T-helper 1 cell (primary cell): ENCODE data around the gene MYBPC1.
"Not testable (repeated sequence)": the region's sequence is repeated elsewhere in the genome, so short reads cannot be mapped to it uniquely, and the experiment has no call there.

ENCODE experiments used
- DNase-seq, 5 donors: peaks; one replicate each; pipeline ENCODE4 v3.0.0-alpha.2; 2012 to 2020
- total RNA-seq, 4 donors: gene quantifications; one replicate each; lab custom pipeline; 2026; lab: John Stamatoyannopoulos, UW

Gene MYBPC1, protein sequence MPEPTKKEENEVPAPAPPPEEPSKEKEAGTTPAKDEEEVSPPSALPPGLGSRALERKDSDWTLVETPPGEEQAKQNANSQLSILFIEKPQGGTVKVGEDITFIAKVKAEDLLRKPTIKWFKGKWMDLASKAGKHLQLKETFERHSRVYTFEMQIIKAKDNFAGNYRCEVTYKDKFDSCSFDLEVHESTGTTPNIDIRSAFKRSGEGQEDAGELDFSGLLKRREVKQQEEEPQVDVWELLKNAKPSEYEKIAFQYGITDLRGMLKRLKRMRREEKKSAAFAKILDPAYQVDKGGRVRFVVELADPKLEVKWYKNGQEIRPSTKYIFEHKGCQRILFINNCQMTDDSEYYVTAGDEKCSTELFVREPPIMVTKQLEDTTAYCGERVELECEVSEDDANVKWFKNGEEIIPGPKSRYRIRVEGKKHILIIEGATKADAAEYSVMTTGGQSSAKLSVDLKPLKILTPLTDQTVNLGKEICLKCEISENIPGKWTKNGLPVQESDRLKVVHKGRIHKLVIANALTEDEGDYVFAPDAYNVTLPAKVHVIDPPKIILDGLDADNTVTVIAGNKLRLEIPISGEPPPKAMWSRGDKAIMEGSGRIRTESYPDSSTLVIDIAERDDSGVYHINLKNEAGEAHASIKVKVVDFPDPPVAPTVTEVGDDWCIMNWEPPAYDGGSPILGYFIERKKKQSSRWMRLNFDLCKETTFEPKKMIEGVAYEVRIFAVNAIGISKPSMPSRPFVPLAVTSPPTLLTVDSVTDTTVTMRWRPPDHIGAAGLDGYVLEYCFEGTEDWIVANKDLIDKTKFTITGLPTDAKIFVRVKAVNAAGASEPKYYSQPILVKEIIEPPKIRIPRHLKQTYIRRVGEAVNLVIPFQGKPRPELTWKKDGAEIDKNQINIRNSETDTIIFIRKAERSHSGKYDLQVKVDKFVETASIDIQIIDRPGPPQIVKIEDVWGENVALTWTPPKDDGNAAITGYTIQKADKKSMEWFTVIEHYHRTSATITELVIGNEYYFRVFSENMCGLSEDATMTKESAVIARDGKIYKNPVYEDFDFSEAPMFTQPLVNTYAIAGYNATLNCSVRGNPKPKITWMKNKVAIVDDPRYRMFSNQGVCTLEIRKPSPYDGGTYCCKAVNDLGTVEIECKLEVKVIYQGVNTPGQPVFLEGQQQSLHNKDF
- 0 reads per million in 4 donors for total RNA-seq

DNA sequence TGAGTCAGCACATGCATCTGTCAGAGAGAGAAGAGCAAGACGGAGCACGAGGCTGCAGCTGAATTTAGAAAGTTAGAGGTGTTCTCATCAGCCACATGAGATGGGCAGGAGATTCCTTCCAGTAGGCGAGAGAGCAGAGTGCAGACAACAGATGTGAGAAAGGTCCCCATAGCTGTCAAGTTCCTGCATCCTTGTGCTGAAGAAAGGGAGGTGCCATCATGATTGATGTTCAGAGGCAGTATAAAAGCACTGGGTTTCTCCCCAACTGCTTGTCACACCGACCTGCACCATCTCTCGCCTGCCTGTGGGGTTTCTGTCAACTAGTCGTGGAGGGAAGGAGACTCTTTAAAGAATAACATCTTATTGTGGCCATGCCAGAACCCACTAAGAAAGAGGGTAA, at the start of gene MYBPC1:
Gene MYBPC1, plus strand, starts transcription at position 272 of the 400 bp plus-strand sequence. Its CDS starts 100 bp downstream, at position 372.
- DNase-seq: no peak

GRCh38 chr12:101551362-101552114, 43.2 kb upstream of the MYBPC1 start:
- no peak for DNase-seq

DNA sequence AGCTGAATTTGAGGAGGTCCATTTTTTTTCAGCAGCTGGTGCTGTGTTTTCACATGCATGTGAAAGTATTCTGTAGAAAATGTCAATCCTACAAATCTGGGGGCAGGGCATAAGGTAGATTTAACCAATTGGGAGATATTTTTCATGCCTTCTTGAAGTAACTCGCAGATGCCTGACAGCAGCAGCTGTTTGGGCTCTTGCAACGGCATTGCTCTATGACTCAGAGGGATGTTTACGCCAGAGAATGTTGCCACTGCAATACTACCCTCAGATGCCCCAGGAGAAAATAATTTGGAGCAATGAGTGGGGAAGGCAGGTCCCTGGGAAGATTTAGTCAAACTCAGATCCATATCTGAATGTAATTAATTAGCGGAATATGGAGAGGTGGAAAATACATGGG, 42.5 kb upstream of the MYBPC1 start:
- DNase-seq: no peak

DNA sequence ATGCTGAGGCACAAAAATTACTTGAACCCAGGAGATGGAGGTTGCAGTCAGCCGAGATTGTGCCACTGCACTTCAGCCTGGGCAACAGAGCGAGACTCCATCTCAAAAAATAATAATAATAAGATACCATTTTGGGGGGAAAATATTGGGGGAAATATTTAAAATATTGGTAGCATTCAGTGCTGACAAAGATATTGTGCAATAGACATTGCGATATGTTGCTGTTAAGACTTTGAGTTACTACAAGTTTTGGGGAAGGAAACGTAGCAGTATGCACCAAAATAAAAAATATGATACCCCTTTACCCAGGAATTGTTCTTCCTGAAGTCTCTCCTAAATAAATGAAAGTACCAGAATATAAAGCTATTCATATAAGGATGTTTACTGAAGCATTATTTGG, 37.7 kb upstream of the MYBPC1 start:
- DNase-seq: no peak

DNA sequence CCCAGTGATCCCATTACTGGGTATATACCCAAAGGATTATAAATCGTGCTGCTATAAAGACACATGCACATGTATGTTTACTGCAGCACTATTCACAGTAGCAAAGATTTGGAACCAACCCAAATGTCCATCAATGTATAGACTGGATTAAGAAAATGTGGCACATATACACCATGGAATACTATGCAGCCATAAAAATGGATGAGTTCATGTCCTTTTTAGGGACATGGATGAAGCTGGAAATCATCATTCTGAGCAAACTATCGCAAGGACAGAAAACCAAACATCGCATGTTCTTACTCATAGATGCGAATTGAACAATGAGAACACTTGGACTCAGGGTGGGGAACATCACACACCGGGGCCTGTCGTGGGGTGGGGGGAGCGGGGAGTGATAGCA, 36.0 kb upstream of the MYBPC1 start:
- not testable (repeated sequence) for DNase-seq

GRCh38 chr12:101563212-101563611, 31.6 kb upstream of the MYBPC1 start:
- no peak for DNase-seq

DNA sequence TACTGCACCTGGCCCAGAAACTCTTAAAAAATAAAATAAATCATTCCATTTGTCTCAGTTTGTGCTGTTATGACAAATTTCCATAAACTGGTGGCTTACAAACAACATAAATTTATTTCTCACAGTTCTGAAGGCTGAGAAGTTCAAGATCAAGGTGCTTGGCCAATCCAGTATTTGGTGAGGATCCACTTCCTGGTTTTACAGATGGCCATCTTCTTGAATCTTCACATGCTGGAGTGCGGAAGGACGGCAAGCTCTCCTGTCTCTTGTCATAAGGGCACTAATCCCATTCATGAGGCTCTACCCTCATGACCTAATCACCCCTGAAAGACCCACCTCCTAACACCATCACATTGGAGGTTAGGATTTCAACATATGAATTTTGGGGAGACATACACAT, 29.9 kb upstream of the MYBPC1 start:
- no peak for DNase-seq

DNA sequence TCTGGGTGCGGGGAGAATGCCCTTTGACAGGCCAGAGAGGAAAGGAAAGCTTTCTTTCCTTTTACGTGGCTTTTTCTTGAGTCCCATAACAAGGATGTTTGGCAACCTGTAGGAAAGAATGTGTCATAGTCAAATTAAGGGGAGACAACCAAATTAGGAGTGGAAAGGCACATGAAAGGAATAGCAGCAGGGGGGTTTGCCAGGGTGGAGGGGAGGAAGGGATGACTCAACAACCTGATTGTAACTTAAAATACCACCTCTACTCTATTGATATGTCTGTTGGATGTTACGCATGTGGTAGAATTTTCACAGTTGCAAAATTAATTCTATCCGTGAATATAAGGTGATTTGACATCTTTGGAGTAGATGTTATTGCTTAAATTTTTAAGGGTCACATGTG, 28.5 kb upstream of the MYBPC1 start:
- DNase-seq: no peak

- DNase-seq: no peak
Measured at GRCh38 chr12:101567918-101568317, 26.9 kb upstream of the MYBPC1 start.

GRCh38 chr12:101570047-101570446, 24.7 kb upstream of the MYBPC1 start:
- DNase-seq: no peak

DNA sequence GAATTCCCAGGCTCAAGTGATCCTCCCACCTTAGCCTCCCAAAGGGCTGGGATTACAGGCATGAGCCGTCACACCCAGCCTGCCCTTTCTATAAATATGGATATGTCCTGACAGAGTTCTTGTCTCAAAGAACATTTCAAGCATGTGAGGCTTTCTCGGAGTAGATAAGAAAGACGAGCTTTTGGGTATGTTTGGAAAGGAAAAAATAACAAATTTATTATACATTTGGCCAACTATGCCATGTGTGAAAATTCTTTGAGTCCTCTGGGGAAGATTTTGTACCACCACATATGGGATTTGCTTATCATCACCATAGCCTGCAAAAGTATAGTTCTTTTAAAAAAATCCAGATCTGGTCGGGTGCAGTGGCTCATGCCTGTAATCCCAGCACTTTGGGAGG, 23.7 kb upstream of the MYBPC1 start:
- no peak for DNase-seq

DNA sequence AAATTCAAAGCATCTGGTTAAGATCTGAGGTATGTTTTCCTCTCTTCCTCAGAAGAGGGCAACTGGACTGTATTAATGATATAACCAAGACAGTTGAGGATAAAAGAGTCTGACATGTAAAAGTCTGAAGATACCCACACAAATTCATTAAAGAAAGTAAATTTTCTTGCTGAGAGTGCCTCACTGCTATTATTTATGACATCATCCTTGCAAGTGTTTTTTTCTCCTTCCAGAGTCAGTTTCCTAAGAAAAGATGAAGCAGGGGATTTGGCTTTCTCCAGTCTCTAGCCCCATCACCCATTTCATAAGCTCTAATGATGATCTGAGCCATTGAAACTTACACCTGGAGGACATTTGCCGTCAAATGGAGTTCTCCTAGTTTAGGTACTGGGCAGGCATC, 21.0 kb upstream of the MYBPC1 start:
- no peak for DNase-seq

DNA sequence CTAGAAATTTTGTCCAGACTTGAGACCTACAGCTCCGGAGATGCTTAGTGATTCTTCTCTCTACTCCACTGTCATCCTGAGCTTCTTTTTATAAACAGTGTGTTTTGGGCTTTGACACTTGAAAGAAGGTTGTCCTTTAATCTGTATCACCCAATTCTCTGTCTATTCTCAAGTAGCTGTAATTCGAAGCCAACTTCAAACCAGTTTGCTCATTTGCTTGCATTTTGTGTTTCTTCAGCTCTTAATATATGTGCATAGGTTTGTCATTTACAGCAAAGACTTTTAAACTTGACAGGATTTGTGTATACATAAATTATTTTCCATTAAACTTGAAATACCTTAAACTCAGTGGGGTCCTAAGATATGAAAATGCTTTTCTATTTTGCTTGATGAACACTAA, 16.4 kb upstream of the MYBPC1 start:
- DNase-seq: no peak

DNA sequence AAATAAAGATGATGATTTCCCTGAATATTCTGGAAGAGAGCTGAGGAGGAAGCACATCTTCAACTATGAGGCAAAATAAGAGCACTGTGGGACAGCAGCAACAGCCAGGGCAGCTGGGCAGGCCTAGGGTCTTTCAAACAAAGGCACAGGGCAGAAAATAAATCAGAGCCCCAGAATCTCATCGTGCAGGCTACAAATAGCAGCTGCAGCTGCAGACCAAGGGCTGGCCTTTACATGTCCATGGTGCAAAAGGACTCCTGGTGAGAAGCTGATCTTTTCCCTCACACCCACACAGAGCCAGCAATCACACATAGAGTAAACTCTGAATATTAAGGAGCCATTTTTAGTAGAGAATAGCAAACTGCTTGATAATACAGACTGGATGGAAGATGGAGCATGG, 13.6 kb upstream of the MYBPC1 start:
- DNase-seq: no peak

DNA sequence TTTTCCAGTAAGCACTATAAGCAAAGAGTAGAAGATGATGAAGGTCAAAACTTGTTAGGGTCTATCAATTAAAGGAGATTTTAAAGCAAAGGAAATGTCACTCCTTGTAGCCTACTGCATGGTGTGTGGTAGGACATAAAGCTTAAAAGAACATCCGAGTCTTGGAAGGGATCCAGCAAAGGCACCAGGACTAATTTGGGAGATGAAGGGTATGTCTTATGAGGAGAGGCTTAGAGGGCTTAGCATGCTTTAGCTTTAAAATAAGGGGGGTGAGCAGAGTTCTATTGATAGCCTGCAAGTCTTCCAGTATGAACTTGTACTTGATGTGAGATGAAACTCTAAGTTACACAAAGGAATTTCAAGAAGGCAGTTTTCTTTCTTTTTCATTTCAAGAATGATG, 11.8 kb upstream of the MYBPC1 start:
- no peak for DNase-seq

DNA sequence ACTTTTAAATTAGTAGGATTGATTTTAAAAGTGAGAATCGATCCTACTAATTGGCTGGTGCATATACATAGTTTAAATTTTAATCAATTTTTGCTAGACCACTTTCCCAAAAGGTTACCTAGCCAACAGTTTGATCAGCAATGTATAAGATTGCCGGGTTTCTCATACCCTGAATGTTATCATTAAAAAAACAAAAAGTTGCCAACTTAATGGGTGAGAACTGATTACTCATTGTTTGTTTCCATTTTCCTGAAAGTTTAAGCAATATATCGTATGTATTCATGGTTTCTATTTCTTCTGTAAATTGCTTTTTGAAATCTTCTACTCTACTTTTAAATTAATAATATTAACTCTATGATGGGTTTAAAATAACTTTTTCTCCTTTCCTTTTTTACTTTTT, 4.4 kb upstream of the MYBPC1 start:
- no peak for DNase-seq

- no peak for DNase-seq
Measured at GRCh38 chr12:101591781-101592180, 3.0 kb upstream of the MYBPC1 start.

- no peak for DNase-seq
Measured at GRCh38 chr12:101592448-101592847, 2.3 kb upstream of the MYBPC1 start.

GRCh38 chr12:101592921-101593320, 1.9 kb upstream of the MYBPC1 start:
- no peak for DNase-seq

DNA sequence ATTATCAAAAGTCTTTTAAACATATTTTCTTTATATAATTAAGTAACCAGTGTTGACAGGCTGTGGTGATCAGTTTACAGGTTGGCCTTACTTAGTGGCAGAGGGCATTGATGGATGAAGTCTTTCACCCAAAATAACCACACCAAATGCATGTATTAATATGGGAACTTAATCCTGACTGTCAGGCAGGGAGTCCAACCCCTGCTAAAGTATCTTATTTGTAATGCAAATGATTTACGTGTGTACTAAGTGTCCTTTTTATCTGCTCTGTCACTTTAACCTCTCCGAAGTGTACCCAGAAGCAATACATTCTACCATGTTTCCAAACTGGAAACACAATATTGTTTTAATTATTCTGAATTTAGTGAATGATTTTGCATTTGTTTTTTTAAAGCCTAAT, 1.4 kb downstream of the MYBPC1 start:
- DNase-seq: no peak

- DNase-seq: no peak
Measured at GRCh38 chr12:101597164-101597563, 2.4 kb downstream of the MYBPC1 start.

DNA sequence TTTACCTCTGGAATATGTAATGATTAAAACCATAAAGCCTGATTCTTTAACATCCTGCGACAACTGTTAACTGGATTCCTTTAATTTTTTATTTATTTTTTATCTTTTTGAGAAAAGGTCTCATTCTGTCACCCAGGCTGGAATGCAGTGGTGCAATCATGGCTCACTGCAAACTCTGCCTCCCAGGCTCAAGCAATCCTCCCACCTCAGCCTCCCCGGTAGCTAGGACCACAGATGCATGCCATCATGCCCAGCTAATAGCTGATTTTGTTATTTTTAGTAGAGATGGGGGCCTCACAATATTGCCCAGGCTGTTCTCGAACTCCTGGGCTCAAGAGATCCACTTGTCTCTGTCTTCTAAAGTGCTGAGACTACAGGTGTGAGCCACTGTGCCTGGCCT, 3.7 kb downstream of the MYBPC1 start:
- no peak for DNase-seq

DNA sequence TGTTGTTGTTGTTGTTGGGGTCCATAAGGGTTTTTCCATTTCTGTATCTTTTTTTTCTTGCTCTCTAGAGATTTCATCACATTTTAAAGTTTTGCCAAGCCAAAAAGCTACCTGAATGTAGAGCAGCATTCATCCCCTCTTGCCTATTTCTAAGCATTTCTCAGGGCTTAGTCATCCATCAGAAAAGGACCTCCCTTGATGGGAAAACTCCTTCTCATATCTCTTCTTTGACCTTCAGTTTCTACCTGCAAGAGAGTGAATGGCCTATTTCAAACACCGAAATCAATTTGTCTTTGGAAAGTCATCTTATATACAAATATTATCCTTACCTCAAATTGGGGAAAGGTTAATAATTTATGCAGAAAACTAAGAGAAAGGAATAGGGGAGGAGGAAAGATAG, 4.5 kb downstream of the MYBPC1 start:
- DNase-seq: no peak
